A549 (cell line): ENCODE measurements around the gene NCAPG.

Experiments
- EP300 ChIP-seq, 2 experiments: fragments of >200 bp; sonication (Bioruptor Twin); formaldehyde crosslinking; IDR thresholded peaks; 2 replicates in 1 of 2; 3 replicates in 1 of 2; pipeline ENCODE4 v1.6.1; 2016 to 2017
- RAD21 ChIP-seq, 2 experiments: fragments of >200 bp in 1 of 2; sonication (Bioruptor Twin) in 1 of 2; formaldehyde crosslinking in 1 of 2; IDR thresholded peaks in 1 of 2; conservative IDR thresholded peaks in 1 of 2; 2 replicates in 1 of 2; 3 replicates in 1 of 2; pipeline ENCODE4 v1.6.1; 2012 to 2018; ENCODE audit warnings: inconsistent platforms in 1 of 2

DNA sequence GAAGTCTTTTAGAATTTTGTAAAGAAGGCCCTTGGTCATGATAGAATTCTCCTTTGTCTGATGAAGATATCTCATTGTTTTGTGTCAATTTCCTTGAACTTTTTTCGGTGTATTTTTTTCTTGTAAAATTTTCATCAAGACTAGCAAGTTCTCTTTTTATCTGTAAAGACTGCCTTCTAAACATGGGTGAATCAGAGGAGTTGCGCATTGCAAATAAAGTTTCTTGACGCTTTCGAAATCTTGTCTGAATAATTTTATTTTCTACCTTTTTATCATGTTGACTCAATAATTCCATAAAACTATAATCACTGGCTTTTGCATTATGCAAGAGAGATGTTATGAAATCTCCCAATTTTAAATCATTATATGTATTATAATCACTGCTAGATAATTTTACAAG is 66.2 kb downstream of the NCAPG start:
- TF ChIP-seq EP300 (IDR thresholded peaks at IDR 0.05) (no peak), RAD21 (conservative IDR thresholded peaks at IDR 0.05 in 1 of 2, IDR thresholded peaks at IDR 0.05 in 1 of 2) (no peak)
